AG04450 (cell line): ENCODE measurements around the gene ROCK1. TPM values are rescaled to one million over a fixed set of nuclear protein-coding genes. Genes with fewer than 3 reads are reported as not detected.

Source experiments
- CTCF ChIA-PET: fragments of 300-600, 350-600 bp; formaldehyde crosslinking; extraction: SDS; loops from one replicate; lab custom pipeline; 2022; ENCODE audit warnings: antibody characterized with exemption, inconsistent platforms; lab: Charles Lee
- POLR2A ChIA-PET: fragments of 350-600 bp; formaldehyde crosslinking; extraction: SDS; loops from one replicate; lab custom pipeline; 2021; ENCODE audit warnings: antibody characterized with exemption, inconsistent platforms; lab: Yijun Ruan, JAX
- DNase-seq: peaks from one replicate; pipeline ENCODE4 v3.0.0-alpha.2; 2011; ENCODE audit warnings: low read depth, low spot score
- H3K27ac ChIP-seq: one replicate; pipeline ENCODE4 v1.5.1; 2012; ENCODE audit warnings: low read depth, low read length, control low read depth
- H3K27me3 ChIP-seq: one replicate; pipeline ENCODE4 v1.6.0; 2012; ENCODE audit warnings: low read length; ENCODE audit not compliant: control insufficient read depth, insufficient read depth
- H3K4me3 ChIP-seq: 2 replicates; pipeline ENCODE4 v1.5.1; 2011; ENCODE audit warnings: mild to moderate bottlenecking, low read depth, low read length, control low read depth
- H3K9me3 ChIP-seq: 2 replicates; pipeline ENCODE4 v1.5.1; 2012; ENCODE audit warnings: low read length; ENCODE audit not compliant: control insufficient read depth, insufficient read depth
- polyA plus RNA-seq: library from polyadenylated mRNA; depleted of rRNA; stranded (reverse); fragments of >200 nt; gene quantifications from 2 replicates; pipeline ENCODE4 v1.2.3, GENCODE V29; 2011
- TF ChIP-seq, protein P1 (sequence below): IDR thresholded peaks from 2 replicates; pipeline ENCODE4 v1.5.1; 2011; ENCODE audit warnings: low read depth, low read length, control low read depth, inconsistent platforms

ROCK1 gene
- polyA plus RNA-seq, 1 experiment, result 37.2 TPM

DNA sequence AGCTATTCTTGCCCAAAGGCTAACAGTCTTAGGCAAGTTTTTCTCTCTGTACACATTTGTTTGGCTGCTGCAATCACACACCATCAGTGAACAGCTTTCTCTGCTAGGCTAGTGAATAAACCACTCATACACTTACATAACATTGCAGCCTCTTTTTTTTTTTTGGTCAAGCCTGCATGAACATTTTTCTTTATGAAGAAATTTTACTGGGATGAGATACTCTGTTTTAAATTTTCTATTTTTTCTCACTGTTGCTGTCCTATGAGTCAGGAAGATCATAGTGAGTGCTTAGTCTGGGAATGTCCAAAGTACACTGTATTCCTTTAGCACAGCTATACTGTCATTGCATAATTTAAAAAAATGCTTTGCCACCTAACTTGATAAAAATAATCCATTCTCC is 58.5 kb downstream of the ROCK1 start:
- H3K9me3 ChIP-seq, result no peaks in the 10 kb centered on the region
- H3K4me3 ChIP-seq, result no peak overlapping the region
- peak; percentile 54 for DNase-seq
- POLR2A ChIA-PET, result interaction anchor here (0.7 to 1.2 kb wide), 4 partner anchors 58 to 548 kb away, joined by 3 to 9 read pairs (median 4); partner anchors contain the start of genes ESCO1 and ROCK1
- CTCF ChIA-PET, result interaction anchor here (1.1 to 1.8 kb wide), 3 partner anchors 10 to 127 kb away, joined by 3 to 5 read pairs (median 3); no protein-coding TSS in a partner anchor
- H3K27me3 ChIP-seq, result no peaks in the 10 kb centered on the region
- no peak overlapping the region for H3K27ac ChIP-seq
- TF ChIP-seq, protein P1, sequence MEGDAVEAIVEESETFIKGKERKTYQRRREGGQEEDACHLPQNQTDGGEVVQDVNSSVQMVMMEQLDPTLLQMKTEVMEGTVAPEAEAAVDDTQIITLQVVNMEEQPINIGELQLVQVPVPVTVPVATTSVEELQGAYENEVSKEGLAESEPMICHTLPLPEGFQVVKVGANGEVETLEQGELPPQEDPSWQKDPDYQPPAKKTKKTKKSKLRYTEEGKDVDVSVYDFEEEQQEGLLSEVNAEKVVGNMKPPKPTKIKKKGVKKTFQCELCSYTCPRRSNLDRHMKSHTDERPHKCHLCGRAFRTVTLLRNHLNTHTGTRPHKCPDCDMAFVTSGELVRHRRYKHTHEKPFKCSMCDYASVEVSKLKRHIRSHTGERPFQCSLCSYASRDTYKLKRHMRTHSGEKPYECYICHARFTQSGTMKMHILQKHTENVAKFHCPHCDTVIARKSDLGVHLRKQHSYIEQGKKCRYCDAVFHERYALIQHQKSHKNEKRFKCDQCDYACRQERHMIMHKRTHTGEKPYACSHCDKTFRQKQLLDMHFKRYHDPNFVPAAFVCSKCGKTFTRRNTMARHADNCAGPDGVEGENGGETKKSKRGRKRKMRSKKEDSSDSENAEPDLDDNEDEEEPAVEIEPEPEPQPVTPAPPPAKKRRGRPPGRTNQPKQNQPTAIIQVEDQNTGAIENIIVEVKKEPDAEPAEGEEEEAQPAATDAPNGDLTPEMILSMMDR, result no peak

DNA sequence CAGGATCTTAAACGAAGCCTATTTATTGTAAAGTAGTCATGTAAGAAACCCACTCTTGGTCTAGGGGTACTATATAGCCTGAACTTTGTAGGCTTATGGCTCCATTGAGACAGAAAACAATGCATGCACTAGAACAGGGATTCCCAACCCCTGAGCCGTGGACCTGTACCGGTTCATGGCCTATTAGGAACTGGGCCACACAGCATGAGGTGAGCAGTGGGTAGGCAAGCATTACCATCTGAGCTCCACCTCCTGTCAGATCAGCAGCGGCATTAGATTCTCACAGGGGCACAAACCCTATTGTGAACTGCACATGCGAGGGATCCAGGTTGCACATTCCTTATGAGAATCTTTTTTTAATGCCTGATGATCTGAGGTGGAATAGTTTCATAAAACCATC is 59.2 kb downstream of the ROCK1 start:
- POLR2A ChIA-PET, result interaction anchor here (0.7 to 1.2 kb wide), 3 partner anchors 59 to 548 kb away, joined by 3 to 9 read pairs (median 4); partner anchors contain the start of genes ESCO1 and ROCK1
- CTCF ChIA-PET, result interaction anchor here (1.1 to 1.8 kb wide), 2 partner anchors 9 to 127 kb away, joined by 3 to 5 read pairs; no protein-coding TSS in a partner anchor
- TF ChIP-seq, protein P1, result no peak

DNA sequence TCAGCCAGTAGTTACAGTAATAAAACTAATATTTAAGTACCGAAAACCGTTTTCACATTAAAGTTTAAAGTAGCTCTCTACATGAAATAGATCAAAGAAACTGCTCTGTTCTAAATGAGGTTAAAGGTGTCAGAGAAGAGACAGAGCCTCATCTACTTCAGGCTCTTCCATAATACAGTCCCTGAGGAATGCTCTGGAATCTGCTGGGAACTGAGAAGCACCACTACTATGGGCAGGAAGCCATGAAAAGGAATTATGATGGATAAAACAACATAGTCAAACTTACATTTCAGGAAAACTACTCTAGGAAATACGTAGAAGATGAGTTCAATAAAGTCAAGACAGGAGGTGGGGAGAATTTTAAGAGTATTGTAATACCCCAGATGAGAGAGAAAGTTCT is 60.0 kb downstream of the ROCK1 start:
- Histone ChIP-seq H3K4me3 (no peak overlapping the region), H3K9me3 (no peaks in the 10 kb centered on the region), H3K27me3 (no peaks in the 10 kb centered on the region), H3K27ac (no peak overlapping the region)
- ChIA-PET POLR2A (no interaction called here), CTCF (no interaction called here)
- no peak for DNase-seq
- TF ChIP-seq, protein P1, result no peak

More for the DNA sequence above, 59.2 kb downstream of the ROCK1 start:
- H3K27me3 ChIP-seq, result no peaks in the 10 kb centered on the region
- no peaks in the 10 kb centered on the region for H3K9me3 ChIP-seq
- DNase-seq, result no peak
- H3K27ac ChIP-seq, result no peak overlapping the region
- H3K4me3 ChIP-seq, result no peak overlapping the region

DNA sequence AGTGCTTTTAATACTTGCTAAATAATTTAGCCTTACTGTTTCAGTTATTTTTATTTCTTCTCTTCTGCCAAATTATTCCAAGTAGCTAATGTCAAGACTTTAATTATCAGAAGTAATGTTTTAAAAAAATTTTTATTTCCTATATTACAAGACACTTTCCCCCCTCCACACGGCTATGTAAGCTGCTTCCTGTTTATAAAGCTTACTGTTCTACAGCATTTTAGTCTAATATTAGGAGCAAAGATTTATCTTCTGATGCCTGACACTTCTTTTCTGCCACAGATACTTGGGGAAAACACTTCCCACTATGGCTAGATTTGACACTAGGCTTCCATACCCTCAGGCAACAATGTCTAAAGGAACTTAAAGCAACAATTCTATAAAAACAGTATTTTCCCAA is 62.3 kb downstream of the ROCK1 start:
- Histone ChIP-seq H3K27me3 (no peaks in the 10 kb centered on the region), H3K4me3 (no peak overlapping the region), H3K27ac (no peak overlapping the region), H3K9me3 (no peaks in the 10 kb centered on the region)
- TF ChIP-seq, protein P1, result no peak
- CTCF ChIA-PET, result interaction anchor here (1.0 to 1.8 kb wide), 5 partner anchors 17 to 146 kb away, joined by 3 to 7 read pairs (median 4); no protein-coding TSS in a partner anchor
- no peak for DNase-seq
- POLR2A ChIA-PET, result interaction anchor here (0.9 kb wide), 1 partner anchor 62 kb away, joined by 5 read pairs; the partner anchor contains the start of gene ROCK1

DNA sequence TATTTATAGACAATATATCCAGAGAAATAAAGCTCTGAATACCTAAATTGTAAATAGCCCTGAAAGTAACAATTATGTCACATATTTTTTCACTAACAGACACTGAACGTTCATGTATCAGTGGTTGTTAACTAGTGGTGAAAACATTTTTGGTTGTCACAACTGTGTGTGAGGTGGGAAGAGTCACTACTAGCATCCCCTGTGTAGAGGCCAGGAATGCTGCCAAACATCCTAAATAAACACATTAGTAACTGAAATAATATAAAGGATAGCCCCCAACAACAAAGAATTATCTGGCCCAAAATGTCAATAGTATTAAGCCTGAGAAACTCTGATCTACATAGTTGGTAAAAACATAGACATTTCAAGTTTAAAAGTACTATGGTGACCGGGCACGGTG is 64.5 kb downstream of the ROCK1 start:
- TF ChIP-seq, protein P1, result no peak
- Histone ChIP-seq H3K27me3 (no peaks in the 10 kb centered on the region), H3K27ac (no peak overlapping the region), H3K4me3 (no peak overlapping the region), H3K9me3 (no peaks in the 10 kb centered on the region)
- POLR2A ChIA-PET, result no interaction called here
- CTCF ChIA-PET, result no interaction called here
- no peak for DNase-seq
